Measurements from ENCODE around the gene WBP1L.

WBP1L gene

GRCh38 chr10:102824664-102825063 lies 80.9 kb downstream of the WBP1L start:
- Histone ChIP-seq H3K36me3 (ENCODE audit: insufficient read depth, insufficient read length, low read length) (no peaks in the 10 kb centered on the region), H3K4me1 (ENCODE audit: insufficient read depth, insufficient read length) (peaks cover 2% of the 10 kb centered on the region)
- no peak for TF ChIP-seq SUZ12 (IDR thresholded peaks at IDR 0.05; ENCODE audit: extremely low read depth, insufficient read depth, insufficient read length)
- no peak for TF ChIP-seq YY1 (IDR thresholded peaks at IDR 0.05; ENCODE audit: insufficient read depth, insufficient read length)
- TF ChIP-seq ZNF274 (IDR thresholded peaks at IDR 0.05; ENCODE audit: low read depth, low read length) = no peak

GRCh38 chr10:102826148-102826796 lies 82.5 kb downstream of the WBP1L start:
- DNase-seq (ENCODE audit: low read depth, low spot score) = no peak
- Histone ChIP-seq H3K36me3 (ENCODE audit: insufficient read depth, insufficient read length, low read length) (no peaks in the 10 kb centered on the region), H3K9me3 (ENCODE audit: insufficient read depth, low read length) (peaks cover 7% of the 10 kb centered on the region; the same call in 1 of the 2 replicates), H3K9ac (ENCODE audit: insufficient read length, low read depth) (no peak overlapping the region), H3K4me3 (ENCODE audit: insufficient read length, low read depth) (no peak overlapping the region), H3K4me1 (ENCODE audit: insufficient read depth, insufficient read length) (peaks cover 2% of the 10 kb centered on the region), H3K27me3 (ENCODE audit: insufficient read depth, insufficient read length) (no peaks in the 10 kb centered on the region)
- TF ChIP-seq YY1 (IDR thresholded peaks at IDR 0.05; ENCODE audit: insufficient read depth, insufficient read length) (no peak), SUZ12 (IDR thresholded peaks at IDR 0.05; ENCODE audit: extremely low read depth, insufficient read depth, insufficient read length) (no peak), ZNF274 (IDR thresholded peaks at IDR 0.05; ENCODE audit: low read depth, low read length) (no peak)

More at GRCh38 chr10:102824664-102825063, 80.9 kb downstream of the WBP1L start:
- Histone ChIP-seq H3K9me3 (ENCODE audit: insufficient read depth, low read length) (peaks cover 7% of the 10 kb centered on the region; the same call in 1 of the 2 replicates), H3K9ac (ENCODE audit: insufficient read length, low read depth) (no peak overlapping the region), H3K4me3 (ENCODE audit: insufficient read length, low read depth) (no peak overlapping the region), H3K27me3 (ENCODE audit: insufficient read depth, insufficient read length) (no peaks in the 10 kb centered on the region)
- DNase-seq (ENCODE audit: low read depth, low spot score) = no peak

- DNase-seq (ENCODE audit: low read depth, low spot score) = no peak
- TF ChIP-seq SUZ12 (IDR thresholded peaks at IDR 0.05; ENCODE audit: extremely low read depth, insufficient read depth, insufficient read length) (no peak), YY1 (IDR thresholded peaks at IDR 0.05; ENCODE audit: insufficient read depth, insufficient read length) (no peak), ZNF274 (IDR thresholded peaks at IDR 0.05; ENCODE audit: low read depth, low read length) (no peak)
- Histone ChIP-seq H3K9me3 (ENCODE audit: insufficient read depth, low read length) (peaks cover 7% of the 10 kb centered on the region; the same call in 1 of the 2 replicates), H3K9ac (ENCODE audit: insufficient read length, low read depth) (no peak overlapping the region), H3K4me1 (ENCODE audit: insufficient read depth, insufficient read length) (peaks cover 2% of the 10 kb centered on the region), H3K36me3 (ENCODE audit: insufficient read depth, insufficient read length, low read length) (no peaks in the 10 kb centered on the region), H3K4me3 (ENCODE audit: insufficient read length, low read depth) (no peak overlapping the region), H3K27me3 (ENCODE audit: insufficient read depth, insufficient read length) (no peaks in the 10 kb centered on the region)
Observed at GRCh38 chr10:102827597-102827975, 83.8 kb downstream of the WBP1L start.

GRCh38 chr10:102831322-102832071 lies 87.7 kb downstream of the WBP1L start:
- Histone ChIP-seq H3K36me3 (ENCODE audit: insufficient read depth, insufficient read length, low read length) (no peaks in the 10 kb centered on the region), H3K9me3 (ENCODE audit: insufficient read depth, low read length) (no peaks in the 10 kb centered on the region), H3K27me3 (ENCODE audit: insufficient read depth, insufficient read length) (no peaks in the 10 kb centered on the region), H3K4me3 (ENCODE audit: insufficient read length, low read depth) (no peak overlapping the region), H3K4me1 (ENCODE audit: insufficient read depth, insufficient read length) (peaks cover 2% of the 10 kb centered on the region), H3K9ac (ENCODE audit: insufficient read length, low read depth) (no peak overlapping the region)
- TF ChIP-seq ZNF274 (IDR thresholded peaks at IDR 0.05; ENCODE audit: low read depth, low read length) (no peak), YY1 (IDR thresholded peaks at IDR 0.05; ENCODE audit: insufficient read depth, insufficient read length) (no peak), SUZ12 (IDR thresholded peaks at IDR 0.05; ENCODE audit: extremely low read depth, insufficient read depth, insufficient read length) (no peak)
- no peak for DNase-seq (ENCODE audit: low read depth, low spot score)

GRCh38 chr10:102832248-102832647 lies 88.5 kb downstream of the WBP1L start:
- no peak for DNase-seq (ENCODE audit: low read depth, low spot score)
- Histone ChIP-seq H3K9me3 (ENCODE audit: insufficient read depth, low read length) (peaks cover 4% of the 10 kb centered on the region; the same call in 1 of the 2 replicates), H3K9ac (ENCODE audit: insufficient read length, low read depth) (no peak overlapping the region), H3K4me1 (ENCODE audit: insufficient read depth, insufficient read length) (peaks cover 2% of the 10 kb centered on the region), H3K4me3 (ENCODE audit: insufficient read length, low read depth) (no peak overlapping the region), H3K36me3 (ENCODE audit: insufficient read depth, insufficient read length, low read length) (no peaks in the 10 kb centered on the region), H3K27me3 (ENCODE audit: insufficient read depth, insufficient read length) (no peaks in the 10 kb centered on the region)
- no peak for TF ChIP-seq SUZ12 (IDR thresholded peaks at IDR 0.05; ENCODE audit: extremely low read depth, insufficient read depth, insufficient read length)

GRCh38 chr10:102832987-102833386 lies 89.2 kb downstream of the WBP1L start:
- no peak for TF ChIP-seq YY1 (IDR thresholded peaks at IDR 0.05; ENCODE audit: insufficient read depth, insufficient read length)
- TF ChIP-seq SUZ12 (IDR thresholded peaks at IDR 0.05; ENCODE audit: extremely low read depth, insufficient read depth, insufficient read length) = no peak
- TF ChIP-seq ZNF274 (IDR thresholded peaks at IDR 0.05; ENCODE audit: low read depth, low read length) = no peak
- Histone ChIP-seq H3K9me3 (ENCODE audit: insufficient read depth, low read length) (peaks cover 11% of the 10 kb centered on the region; the same call in 1 of the 2 replicates), H3K4me3 (ENCODE audit: insufficient read length, low read depth) (no peak overlapping the region), H3K36me3 (ENCODE audit: insufficient read depth, insufficient read length, low read length) (no peaks in the 10 kb centered on the region), H3K9ac (ENCODE audit: insufficient read length, low read depth) (no peak overlapping the region), H3K4me1 (ENCODE audit: insufficient read depth, insufficient read length) (peaks cover 2% of the 10 kb centered on the region), H3K27me3 (ENCODE audit: insufficient read depth, insufficient read length) (no peaks in the 10 kb centered on the region)
- no peak for DNase-seq (ENCODE audit: low read depth, low spot score)

- no peak for DNase-seq (ENCODE audit: low read depth, low spot score)
- no peaks in the 10 kb centered on the region for H3K36me3 ChIP-seq (ENCODE audit: insufficient read depth, insufficient read length, low read length)
Observed at GRCh38 chr10:102834143-102834542, 90.4 kb downstream of the WBP1L start.

More at GRCh38 chr10:102834143-102834542, 90.4 kb downstream of the WBP1L start:
- Histone ChIP-seq H3K9ac (ENCODE audit: insufficient read length, low read depth) (no peak overlapping the region), H3K4me3 (ENCODE audit: insufficient read length, low read depth) (no peak overlapping the region), H3K27me3 (ENCODE audit: insufficient read depth, insufficient read length) (no peaks in the 10 kb centered on the region), H3K4me1 (ENCODE audit: insufficient read depth, insufficient read length) (peaks cover 2% of the 10 kb centered on the region), H3K9me3 (ENCODE audit: insufficient read depth, low read length) (peaks cover 20% of the 10 kb centered on the region)
- TF ChIP-seq ZNF274 (IDR thresholded peaks at IDR 0.05; ENCODE audit: low read depth, low read length) = no peak
- no peak for TF ChIP-seq YY1 (IDR thresholded peaks at IDR 0.05; ENCODE audit: insufficient read depth, insufficient read length)
- TF ChIP-seq SUZ12 (IDR thresholded peaks at IDR 0.05; ENCODE audit: extremely low read depth, insufficient read depth, insufficient read length) = no peak

All from NT2/D1 (cell line).